NCI-H2029 (cell line): ENCODE data around the gene UBTD1.
"Not testable (repeated sequence)": the region's sequence is repeated elsewhere in the genome, so short reads cannot be mapped to it uniquely, and the experiment has no call there.

Source experiments
- DNase-seq: peaks from one replicate; lab custom pipeline; 2025; lab: John Stamatoyannopoulos, UW

The UBTD1 gene

DNA sequence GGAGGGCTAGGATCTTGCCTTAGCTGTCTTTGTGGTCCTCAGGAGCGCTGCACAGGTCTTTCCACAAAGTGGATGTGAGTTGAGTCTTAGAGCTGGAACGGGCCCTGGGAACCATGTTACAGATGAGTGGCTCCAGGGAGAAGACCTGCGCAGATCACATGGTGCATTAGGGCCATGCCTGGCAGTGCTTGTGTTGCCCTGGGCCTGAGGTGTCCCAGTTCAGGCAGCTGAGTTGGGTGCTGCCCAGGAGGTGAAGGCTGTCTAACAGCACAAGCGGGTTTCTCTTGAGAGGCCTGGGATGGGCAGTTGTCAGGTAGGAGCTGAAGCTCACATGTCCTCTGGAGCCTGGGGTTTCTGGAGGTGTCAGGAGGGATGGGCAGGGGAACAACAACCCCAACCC is 40.1 kb downstream of the UBTD1 start:
- no peak for DNase-seq

DNA sequence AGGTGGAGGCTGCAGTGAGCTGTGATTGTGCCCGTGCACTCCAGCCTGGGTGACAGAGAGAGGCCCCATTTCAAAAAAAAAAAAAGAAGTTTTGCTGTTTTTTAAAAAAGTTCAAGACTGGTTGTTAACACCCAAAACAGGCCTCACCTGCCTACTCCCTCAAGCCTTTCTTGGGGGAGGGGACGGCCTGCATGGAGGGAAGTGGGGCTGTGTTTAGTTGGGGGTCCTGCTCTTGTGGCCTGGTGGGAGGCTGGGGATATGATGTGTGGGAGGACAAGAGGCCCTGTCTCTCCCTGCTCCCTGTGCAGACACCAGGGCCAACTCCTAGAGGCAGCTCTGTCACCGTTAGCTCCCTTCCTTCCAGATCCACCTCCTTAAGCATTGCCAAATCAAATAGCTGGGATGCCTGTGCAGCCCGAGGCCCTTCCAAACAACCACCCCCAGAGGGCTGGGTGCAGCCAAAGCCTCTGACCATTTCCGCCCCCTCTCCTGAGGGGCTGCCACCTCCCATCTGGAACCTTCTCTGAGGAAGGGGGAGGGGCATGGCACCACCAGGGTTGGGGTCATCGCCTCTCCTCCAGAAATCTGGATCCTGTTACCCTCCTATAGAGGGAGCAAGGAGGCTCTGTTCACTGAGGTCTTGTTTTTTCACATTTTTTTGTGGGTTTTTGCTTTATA is 40.9 kb downstream of the UBTD1 start:
- DNase-seq = no peak

DNA sequence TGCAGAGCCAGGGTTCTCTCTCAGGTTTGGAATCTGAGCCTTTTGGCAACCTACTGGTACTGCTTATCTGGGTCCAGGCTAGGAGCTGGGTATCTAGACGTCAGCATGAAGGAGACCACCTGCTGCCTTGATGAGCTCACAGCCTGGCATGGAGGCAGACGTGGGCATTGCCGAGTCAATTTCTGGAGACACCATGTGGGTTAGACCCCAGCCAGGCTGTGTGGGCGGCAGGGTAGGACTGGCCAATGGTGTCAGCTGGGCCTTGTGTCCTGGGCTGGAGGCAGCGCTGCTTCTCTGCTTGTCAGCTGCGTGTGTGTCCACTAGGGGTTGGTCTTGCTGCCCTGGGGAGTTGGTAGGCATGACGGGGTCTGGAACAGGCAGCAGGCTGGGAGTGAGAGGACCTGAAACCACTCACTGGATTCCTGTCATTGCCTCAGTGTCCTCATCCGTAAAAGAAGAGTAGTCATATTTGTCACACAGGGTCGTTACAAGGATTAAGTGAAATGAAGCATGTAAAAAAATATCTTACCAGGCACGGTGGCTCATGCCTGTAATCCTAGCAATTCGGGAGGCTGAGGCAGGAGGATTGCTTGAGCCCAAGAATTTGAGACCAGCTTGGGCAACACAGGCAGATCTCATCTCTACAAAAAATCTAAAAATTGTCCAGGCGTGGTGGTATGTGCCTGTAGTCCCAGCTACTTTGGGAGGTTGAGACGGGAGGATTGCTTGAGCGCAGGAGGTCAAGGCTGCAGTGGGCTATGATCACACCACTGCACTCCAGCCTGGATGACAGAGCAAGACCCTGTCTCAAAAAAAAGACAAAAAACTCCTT is 42.2 kb downstream of the UBTD1 start:
- DNase-seq = no peak

DNA sequence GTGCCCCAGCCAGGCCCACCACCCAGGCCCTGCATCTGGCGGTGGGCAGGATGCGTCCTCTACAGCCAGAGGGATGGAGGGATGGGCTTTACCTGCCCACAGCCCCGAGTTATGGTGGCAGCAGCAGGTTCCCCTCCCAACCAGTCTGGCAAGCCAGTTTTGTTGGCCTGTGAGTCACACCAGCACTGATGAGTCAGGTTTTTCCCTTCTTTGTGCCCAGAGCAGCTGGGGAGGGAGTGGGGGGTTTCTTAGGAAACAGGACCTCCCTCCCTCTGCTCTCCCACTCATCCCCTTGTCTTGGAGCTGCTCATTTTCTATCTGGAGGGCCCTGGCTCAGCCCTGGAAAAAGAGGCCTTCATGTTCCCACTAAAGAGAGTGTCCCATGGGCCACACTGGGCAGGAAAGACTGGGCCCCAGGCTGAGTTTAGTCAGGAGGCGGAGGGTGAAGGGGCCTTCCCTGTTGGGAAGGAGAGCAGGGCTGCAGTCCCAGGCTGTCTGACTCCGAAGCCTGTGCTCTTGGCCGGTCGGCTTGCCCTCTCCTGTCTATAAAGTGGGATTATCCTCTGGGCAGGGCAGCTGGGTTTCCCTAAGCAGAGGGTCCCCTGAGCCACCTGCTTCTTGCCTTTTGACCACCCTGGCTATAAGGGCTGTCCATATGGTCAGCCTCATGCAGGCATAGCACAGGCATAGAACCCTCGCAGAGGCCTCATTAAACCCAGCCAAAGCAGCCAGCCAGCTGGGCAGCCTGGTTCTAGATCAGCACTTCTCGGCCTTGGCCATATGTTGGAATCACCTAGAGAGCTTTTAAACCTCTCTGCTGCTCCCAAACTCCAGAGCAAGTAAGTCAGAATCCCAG is 43.7 kb downstream of the UBTD1 start:
- DNase-seq = no peak

DNA sequence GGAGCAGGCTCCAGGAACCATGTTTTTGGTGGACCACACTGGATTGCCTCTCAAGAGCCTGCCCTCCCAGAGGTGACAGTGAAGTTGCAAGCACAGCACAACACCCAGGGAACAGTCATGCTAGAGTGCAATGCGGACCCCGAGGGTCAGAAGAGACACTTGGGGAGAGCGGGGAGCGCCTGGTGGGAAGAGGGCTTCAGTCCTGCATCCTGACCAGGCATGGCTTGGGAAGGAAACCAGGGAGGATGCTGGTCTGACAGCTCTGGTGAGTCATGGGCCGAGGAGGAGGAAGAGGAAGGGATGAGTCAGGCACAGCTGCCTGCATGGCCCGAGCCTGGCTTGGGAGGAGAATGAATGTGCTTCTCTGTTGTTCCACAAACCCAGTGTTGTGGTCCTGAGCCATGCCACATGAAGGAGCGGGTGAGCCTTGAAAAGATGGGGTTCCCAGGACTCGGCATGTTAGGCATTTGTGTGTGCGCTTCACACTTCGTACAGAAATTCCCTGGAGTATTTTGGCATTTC is 44.4 kb downstream of the UBTD1 start:
- no peak for DNase-seq

DNA sequence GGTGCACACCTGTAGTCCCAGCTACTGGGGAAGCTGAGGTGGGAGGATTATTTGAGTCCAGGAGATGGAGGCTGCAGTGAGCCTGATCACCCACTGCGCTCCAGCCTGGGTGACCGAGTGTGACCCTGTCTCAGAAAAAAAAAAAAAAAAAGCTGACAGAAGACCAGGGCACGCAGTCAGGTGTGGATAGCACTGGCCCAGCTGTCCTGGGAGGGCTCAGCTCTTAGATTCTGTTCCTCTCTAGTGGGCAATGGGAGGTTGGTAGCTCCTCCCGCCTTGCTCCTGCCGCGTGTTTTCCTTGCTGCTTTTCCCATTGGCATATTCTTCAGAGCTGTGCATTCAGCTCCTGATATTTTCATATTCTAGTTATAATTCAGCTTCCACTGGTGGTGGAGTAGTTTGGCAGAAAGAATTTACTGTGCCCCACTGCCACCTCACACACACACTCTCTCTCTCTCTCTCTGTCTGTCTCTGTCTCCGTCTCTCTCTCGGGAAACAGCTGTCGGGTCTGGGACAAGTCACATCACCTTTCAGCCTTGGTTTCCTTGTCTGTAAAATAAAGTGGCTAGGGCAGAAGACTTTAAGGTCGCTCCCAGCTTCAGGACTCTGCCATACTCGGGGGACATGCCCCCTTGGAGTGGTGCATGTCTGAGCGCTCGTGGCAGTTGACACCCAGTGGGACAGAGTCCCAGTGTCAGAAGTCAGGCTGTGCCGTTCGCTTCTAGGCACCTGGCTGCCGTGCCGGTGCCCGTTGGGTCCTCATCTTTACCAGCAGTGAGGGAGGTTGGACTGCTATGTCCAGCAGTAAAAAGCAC is 47.9 kb downstream of the UBTD1 start:
- DNase-seq = no peak

DNA sequence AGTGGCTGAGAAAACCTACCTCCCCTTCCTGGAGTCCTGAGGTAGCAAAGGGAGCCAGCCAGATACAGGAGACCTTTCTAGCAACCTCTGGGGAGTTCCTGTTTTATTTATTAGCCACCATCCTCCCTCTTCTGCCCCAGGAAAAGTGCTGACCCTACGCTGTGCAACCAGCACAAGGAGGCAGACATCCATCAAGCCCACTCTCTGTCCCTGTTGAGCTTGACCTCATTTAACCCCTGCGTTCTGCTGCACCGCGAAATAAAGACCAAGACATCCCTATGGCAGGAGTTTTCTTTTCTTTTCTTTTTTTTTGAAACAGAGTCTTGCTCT is 48.5 kb downstream of the UBTD1 start:
- no peak for DNase-seq

DNA sequence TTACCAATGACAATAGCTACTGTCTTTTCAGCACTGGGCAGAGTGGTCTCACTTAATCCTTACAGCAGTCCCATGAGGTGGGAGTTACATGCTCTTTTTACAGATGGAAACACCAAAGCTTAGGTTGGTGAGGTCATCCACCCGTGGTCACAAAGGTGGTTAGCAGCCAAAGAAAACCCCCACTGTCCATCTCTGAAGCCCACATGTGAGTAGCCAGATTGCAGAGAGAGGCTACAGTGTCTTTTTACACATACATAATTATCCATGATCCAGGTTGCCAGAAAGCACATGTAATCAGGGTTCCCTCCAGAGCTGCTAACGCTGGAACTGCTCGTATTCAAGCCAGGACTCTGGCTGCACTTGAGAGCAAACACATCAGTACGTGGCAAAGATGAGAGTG is 49.2 kb downstream of the UBTD1 start:
- no peak for DNase-seq

DNA sequence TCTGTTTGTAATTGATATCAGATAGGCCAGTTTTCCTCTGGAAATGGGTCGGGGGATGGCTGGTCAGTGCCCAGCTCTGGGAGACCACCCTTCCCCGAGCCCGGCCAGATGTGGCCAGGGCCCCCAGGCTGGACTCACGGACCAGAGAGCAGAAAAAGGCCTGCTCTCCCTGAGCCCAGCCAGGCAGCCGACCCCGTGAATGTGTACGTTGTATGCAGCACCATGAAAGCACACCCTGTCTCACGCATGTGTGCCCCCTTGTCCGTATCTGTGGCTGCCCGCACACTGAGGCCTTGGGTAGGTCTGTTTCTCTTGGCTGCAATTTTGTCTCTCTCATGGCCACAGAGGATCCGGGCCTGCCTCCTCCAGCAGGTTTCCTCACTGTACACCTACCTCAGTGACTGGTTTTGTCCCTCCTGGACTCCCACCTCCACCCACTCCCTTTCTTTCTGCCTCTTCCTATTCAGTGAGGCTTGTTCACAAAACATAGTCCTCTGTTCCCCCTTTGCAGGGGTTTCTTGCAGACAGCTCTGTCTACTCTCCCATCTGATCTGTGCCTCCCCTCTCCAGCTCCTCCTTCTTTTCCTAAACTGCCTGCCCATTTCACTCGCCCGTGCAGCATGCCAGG is 50.2 kb downstream of the UBTD1 start:
- no peak for DNase-seq

DNA sequence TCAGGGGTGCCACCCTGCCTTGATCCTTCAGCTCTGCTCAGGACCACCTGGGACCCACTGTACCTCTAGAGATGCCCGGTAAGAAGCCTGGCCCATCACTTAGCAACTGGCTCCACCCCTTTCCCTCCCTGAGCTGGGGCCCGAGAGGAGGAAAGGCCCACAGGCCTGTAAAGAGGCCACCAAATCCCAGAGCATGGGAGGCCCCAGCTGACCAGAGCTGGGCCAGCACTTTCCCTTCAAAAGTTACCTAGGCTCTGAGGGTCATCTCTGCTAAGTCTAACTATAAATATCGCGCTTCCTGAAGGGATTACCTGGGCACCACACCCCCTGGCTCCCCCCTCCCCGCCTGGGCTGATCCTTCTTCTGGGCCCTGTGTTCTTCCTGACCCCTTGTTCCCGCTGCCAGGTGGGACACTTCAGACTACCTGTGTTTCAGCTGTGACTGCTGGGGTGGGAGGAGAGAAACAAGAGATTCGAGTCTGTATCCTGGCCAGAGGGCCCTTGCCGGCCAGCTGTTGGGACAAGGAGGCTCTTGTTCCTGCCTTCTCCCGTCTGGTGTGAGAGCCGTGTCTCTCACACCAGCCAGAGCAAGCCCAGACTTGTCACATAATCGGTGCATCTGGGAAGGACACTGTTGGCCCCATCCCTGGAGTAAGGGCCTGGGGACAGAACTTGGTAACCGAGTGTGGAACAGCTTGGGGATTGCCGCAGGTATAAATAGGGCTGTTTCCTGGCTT is 51.0 kb downstream of the UBTD1 start:
- DNase-seq = no peak

DNA sequence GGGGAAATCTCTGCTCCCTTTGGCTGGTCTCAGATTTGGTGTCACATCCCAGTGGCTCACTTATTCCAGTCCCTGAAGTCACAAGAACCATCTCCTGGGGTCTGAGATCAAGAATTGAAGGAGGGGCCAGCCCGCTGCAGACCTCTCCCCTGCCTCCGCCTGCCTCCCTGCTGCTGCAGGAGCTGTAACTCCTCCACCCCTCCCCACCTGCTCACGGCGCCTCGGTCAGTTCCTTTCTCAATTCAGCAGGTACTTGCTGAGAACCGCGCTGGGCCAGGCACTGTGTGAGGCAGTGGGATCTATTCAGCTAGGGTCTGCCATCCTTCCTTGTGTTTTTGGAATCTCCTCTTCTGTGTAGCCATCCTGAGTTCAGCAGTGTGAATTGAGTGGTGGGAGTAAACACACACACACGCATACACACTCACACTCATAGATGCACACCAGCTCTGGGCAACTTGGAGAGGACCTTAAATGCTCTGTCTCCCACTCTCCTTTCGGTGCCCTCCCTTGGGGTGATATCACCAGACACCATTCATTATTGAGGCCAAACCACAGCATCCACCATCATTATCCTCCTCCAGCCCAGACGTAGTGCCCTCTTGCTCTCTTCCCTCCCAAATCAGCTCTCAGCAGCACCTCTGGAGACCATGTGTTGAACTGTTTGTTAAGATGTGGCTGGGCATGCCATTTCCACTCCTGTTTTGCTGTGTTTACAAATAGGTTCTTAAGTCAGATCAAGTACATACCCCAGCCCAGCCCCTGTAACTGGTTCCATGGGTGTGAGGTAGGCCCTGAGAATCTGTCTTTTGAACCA is 51.8 kb downstream of the UBTD1 start:
- DNase-seq = no peak

DNA sequence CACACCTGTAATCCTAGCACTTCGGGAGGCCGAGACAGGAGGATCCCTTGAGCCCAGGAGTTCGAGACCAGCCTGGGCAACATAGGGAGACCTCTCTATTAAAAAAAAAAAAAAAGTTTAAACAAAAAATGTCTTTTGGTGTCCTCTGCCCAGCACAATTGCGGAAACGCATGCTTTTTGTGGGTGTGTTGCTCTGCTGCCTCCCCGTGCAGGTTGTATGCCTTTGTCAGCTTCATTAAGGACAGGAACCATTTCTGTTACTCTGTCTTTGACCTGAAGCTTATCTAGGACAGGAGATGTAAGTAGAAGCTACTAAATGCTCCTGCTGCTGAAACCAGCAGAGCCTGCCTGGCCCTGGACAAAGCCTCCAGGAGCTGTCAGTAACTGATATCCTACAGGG is 52.5 kb downstream of the UBTD1 start:
- no peak for DNase-seq

DNA sequence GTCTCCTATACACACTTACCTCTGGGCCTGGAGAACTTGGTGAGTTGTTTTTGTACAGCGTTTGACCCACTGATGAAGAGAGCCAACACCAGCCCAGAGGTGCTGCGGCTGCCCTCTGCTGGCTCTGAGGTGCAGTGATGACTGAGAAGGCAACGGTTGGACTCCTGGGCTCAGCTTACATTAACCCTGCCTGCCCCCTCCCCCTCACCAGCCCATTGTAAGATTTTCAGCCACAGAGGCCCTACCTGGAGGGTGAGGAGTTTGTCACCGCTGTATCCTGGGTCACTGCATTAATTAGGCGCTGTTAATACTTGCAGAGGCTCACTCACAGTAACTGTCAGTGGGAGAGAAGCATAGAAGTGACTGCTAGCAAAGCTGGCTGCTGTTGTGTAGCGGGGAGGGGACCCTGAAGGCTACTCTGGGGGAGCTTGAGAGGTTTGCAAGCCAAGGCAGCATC is 54.9 kb downstream of the UBTD1 start:
- DNase-seq = peak; percentile 18

DNA sequence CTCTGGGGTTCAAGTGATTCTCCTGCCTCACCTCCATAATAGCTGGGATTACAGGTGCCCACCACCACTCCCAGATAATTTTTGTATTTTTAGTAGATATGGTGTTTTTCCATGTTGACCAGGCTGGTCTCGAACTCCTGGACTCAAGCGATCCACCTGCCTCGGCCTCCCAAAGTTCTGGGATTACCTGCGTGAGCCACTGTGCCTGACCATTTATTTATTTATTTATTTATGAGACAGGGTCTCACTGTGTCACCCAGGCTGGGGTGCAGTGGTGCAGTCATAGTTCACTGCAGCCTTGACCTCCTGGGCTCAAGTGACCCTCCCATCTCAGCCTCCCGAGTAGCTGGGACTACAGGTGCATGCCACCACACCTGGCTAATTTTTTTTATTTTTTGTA is 55.6 kb downstream of the UBTD1 start:
- not testable (repeated sequence) for DNase-seq

DNA sequence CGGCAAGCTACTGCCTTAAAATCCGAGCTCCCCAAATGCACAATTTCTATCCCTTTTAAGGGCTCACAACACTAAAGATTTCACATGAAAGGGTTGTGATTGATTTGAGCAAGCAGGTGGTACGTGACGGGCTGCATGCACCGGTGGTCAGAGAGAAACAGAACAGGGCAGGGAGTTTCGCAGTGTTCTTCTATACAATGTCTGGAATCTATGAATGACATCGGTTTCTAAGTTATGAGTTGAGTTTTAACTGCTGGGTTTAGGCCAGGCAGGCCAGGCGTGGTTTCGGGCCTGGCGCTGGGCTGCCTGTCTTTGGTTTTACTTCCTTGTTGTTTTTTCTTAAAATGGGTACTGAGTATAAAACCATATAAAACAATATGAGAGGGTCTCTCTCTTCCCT is 56.8 kb downstream of the UBTD1 start:
- not testable (repeated sequence) for DNase-seq

DNA sequence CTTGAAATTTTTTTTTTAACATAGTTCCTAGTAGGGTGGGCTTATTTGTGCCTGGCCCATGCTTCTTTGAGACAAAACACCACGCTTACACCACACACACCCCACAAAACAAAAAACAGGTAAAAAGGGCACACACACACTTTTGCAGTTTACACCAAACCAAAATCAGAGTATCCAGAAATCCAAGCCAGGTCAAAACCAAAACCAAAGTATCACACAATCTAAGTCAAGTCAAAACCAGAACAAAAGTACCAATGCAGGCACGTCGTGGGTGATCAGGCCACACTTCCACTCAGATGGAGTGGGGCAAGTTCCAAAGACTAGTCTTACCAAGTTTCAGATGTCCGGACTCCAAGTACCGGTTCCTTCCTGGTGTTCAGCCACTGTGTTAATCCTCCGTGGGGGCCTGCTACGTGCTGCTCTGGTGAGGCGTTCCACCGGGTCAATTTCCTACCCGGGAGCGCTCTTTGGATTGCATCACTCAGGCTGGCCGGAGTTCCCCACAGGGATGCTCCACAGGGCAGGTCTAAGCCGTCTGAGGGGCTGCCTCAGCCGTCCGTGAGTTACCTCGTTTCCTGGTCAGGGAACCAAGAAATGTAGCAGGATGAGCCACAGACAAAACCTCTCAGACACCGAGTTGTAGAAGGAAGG is 62.1 kb downstream of the UBTD1 start:
- not testable (repeated sequence) for DNase-seq

DNA sequence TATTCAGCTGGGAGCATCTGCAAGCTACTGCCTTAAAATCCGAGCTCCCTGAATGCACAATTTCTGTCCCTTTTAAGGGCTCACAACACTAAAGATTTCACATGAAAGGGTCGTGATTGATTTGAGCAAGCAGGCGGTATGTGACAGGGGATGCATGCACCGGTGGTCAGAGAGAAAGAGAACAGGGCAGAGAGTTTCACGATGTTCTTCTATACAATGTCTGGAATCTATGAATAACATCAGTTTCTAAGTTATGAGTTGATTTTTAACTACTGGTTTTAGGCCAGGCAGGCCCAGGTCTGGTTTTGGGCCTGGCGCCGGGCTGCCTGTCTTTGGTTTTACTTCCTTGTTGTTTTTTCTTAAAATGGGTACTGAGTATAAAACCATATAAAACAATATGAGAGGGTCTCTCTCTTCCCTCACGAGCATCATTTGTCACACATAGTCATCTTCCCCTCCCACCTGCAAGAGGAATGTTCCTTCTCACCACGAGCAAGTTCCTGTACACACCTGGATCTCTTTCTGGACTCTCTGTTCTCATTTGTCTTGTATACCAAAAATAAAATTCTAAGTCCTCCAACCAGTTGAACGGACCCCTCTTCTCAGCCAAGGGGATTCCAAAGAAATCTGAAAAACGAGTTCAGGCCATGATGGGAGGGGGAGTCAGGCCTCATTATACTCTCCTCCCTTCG is 62.8 kb downstream of the UBTD1 start:
- DNase-seq = not testable (repeated sequence)

DNA sequence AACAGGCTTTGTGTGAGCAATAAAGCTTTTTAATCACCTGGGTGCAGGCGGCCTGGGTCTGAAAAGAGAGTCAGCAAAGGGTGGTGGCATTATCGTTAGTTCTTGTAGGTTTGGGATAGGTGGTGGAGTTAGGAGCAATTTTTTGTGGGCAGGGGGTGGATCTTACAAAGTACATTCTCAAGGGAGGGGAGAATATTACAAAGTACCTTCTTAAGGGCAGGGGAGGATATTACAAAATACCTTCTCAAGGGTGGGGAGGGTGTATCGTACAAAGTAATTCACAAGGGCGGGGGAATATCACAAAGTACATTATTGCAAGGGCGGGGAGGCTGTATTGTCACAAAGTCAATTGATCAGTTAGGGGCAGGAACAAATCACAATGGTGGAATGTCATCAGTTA is 63.6 kb downstream of the UBTD1 start:
- not testable (repeated sequence) for DNase-seq
